AG09319 (cell line): ENCODE results near the gene ABCA12.

ENCODE experiments used
- DNase-seq: peaks from one replicate; pipeline ENCODE4 v3.0.0-alpha.2; 2010; ENCODE audit warnings: low read depth; ENCODE audit errors: extremely low read depth
- CTCF ChIP-seq: IDR thresholded peaks from 2 replicates; pipeline ENCODE4 v1.5.1; 2011; ENCODE audit warnings: low read depth, mild to moderate bottlenecking, inconsistent platforms, low read length, moderate library complexity

Gene ABCA12

GRCh38 chr2:215038421-215038820, 100.0 kb downstream of the ABCA12 start:
- no peak for TF ChIP-seq CTCF

GRCh38 chr2:215036314-215036713, 102.1 kb downstream of the ABCA12 start:
- DNase-seq: no peak
- TF ChIP-seq CTCF: no peak

More at GRCh38 chr2:215038421-215038820, 100.0 kb downstream of the ABCA12 start:
- no peak for DNase-seq

- DNase-seq: no peak
- TF ChIP-seq CTCF: no peak
Measured at GRCh38 chr2:215034154-215034553, 104.3 kb downstream of the ABCA12 start.

- no peak for DNase-seq
- TF ChIP-seq CTCF: no peak
Measured at GRCh38 chr2:215032153-215032552, 106.3 kb downstream of the ABCA12 start.

- TF ChIP-seq CTCF: no peak
- no peak for DNase-seq
Measured at GRCh38 chr2:215031321-215031720, 107.1 kb downstream of the ABCA12 start.

- DNase-seq: no peak
- no peak for TF ChIP-seq CTCF
Measured at GRCh38 chr2:215029936-215030335, 108.5 kb downstream of the ABCA12 start.

GRCh38 chr2:215028231-215028630, 110.2 kb downstream of the ABCA12 start:
- peak; percentile 2 for DNase-seq
- no peak for TF ChIP-seq CTCF
